Epithelial cell of prostate (primary cell): ENCODE measurements around the gene CRYBA4.

Experiments used
- DNase-seq: peaks from one replicate; pipeline ENCODE4 v3.0.0-alpha.2; 2011; ENCODE audit warnings: low read depth, low spot score
- H3K27ac ChIP-seq: fragments of 450-650 bp; 2 replicates; pipeline ENCODE4 v1.5.1; 2017; ENCODE audit warnings: mild to moderate bottlenecking

The CRYBA4 gene

DNA sequence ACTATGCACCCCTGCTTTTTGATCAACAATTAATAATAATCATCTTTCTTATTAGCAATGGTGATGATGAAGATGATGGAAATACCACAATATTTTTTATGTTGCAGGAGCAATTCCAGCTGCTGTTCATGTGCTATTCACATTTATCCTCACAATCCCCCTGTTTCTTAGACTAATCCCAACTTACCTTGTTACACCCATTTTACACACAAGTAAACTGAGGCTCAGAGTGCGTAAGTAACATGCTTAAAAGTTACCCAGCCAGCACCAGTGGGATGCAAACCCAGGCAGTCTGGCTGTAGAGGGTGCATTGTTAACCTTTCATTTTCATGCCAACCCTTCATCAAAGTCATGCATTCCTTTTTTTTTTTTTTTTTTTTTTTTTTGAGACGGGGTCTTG lies 1.6 kb upstream of the CRYBA4 start:
- no peak for DNase-seq
- no peak overlapping the region for H3K27ac ChIP-seq

DNA sequence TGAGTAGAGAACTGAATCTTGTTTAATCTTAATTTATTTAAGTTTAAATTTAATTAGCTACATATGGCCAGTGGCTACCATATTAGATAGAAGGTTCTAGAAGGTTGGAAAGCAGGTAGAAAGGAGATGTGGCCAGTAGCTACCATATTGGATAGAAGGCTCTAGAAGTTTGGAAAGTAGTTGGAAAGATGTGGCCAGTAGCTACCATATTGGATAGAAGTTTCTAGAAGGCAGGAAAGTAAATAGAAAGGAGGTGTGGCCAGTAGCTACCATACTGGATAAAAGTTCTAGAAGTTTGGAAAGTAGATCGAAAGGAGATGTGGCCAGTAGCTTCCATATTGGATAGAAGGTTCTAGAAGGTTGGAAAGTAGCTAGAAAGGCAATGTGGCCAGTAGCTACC lies 2.2 kb downstream of the CRYBA4 start:
- DNase-seq = no peak
- H3K27ac ChIP-seq = no peak overlapping the region

DNA sequence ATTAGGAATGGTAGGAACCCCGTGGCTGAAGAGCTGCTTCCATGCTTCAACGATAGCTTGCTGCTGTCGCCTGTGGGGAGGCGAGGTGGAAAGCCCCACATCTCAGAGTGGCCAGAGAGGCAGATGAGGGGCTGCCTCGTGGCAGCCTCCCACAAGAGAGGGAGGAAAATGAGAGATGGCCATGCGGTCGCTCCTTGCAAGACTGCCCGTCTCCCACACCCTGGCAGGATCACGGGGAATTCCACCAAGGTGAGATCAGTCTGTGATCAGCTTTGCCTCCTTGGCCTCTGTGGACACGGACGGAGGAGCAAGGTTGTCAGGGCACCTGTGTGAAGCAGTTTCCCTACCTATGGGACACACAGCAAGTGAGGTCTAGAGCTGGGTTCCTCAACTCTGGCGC lies 3.0 kb downstream of the CRYBA4 start:
- no peak for DNase-seq

DNA sequence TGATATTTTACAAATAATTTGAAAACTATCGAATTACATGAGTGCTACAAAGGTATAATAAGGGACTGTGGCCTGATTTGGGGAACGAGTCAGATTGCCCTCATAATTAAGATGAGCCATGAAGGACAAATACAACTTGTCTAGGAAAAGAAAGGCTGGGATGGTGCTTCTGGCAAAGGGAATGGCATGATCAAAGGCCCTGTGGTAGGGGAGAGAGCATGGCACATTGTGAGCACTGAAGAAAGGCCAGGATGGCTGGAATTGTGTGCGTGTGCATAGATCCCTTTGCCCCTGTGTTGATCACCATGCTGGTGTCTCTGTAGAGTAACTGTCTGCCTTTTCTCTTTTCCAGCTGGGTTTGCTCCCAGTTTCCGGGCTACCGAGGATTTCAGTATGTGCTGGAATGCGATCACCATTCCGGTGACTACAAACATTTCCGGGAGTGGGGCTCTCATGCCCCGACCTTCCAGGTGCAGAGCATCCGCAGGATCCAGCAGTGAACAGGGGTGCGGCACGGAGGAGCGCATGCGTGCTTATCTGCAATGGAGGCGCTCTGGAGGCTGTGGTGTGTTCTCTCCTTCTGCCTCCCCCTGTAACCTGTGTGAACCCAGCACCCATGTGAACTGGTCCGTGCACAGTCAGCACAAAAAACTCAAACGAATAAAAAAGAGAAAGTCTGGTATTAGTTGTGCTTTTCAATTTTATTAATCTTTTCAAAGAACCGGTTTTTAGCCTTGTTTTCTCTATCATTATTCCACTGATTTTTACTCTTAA lies 8.4 kb downstream of the CRYBA4 start:
- DNase-seq = no peak
- H3K27ac ChIP-seq = no peak overlapping the region

More for the DNA sequence above, 3.0 kb downstream of the CRYBA4 start:
- H3K27ac ChIP-seq = no peak overlapping the region

DNA sequence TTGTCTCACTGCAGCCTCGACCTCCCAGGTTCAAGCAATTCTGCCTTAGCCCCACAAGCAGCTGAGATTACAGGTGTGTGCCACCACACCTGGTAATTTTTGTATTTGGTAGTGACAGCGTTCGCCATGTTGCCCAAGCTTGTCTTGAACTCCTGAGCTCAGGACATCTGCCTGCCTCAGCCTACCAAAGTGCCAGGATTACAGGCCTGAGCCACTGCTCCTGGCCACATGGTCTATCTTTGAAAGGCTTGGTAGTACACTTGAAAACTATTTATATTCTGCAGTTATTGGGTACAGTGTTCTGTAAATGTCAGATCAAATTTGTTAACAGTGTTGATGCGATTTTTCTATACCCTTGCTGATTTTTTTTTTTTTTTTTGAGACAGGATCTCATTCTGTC lies 9.5 kb downstream of the CRYBA4 start:
- no peak overlapping the region for H3K27ac ChIP-seq
- no peak for DNase-seq

DNA sequence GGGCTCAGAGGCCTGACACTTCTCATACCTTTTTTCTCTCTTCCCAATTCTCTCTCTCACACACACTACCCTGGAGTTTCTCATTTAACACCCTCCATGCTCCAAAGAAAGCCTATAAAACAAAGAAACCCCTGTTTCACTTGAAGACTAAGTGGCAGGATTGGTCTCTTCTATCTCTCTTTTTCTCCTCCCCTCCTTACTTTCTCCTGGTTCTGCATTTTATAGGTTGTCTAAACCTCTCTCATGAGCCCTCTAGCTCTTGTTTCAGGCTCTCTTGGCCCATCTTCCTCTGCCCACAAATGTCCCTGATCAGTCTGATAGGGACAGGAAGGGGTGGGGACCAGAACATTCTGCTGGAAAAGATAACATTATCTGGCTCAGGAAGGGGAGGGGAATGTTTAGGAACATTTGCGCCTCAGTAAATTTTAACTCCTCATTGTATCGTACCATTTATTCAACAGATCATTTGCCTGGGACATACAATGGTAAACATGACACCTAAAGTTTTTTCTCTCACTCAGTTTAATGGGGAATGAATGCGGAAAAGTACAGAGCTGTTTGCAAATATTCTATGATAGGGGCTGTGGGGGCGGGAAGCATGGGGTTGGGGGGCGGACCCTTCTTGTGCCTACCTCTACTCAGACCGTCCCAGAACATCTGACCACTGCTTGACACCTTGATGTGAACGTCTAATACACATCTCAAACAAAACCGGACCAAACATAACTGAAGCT lies 10.8 kb downstream of the CRYBA4 start:
- no peak overlapping the region for H3K27ac ChIP-seq
- no peak for DNase-seq

DNA sequence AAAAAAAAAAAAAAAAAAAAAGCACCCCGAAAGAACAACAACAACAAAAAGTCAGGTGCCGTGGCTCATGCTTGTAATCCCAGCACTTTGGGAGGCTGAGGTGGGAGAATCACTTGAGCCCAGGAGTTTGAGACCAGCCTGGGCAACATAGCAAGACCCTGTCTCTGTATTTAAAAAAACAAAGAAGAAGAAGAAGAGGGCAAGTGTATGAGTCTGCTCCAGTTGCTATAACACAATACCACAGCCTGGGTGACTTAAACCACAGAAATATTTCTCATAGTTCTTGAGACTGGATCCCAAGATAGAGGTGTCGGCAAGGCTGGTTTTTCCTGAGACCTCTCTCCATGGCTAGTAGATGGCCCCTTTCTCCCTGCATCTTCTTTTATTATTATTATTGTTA lies 12.4 kb downstream of the CRYBA4 start:
- no peak overlapping the region for H3K27ac ChIP-seq
- DNase-seq = no peak

DNA sequence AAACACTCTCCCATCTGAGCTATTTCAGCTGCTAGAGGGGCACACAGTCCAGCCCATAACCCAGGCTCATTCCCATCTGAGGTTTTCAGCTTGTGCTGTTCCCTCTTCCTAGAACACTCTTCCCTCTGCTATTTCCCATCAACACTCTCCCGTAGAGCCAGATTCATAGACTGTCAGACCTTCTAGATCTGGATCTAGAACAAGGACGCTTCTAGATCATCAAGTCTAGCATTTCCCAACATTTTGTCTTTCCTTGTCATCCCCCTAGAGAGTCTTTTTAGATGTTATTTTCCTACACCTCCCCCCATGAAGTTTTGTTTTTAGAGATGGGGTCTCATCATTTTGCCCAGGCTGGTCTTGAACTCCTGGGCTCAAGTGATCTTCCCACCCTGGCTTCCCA lies 13.4 kb downstream of the CRYBA4 start:
- no peak for DNase-seq
- no peak overlapping the region for H3K27ac ChIP-seq

DNA sequence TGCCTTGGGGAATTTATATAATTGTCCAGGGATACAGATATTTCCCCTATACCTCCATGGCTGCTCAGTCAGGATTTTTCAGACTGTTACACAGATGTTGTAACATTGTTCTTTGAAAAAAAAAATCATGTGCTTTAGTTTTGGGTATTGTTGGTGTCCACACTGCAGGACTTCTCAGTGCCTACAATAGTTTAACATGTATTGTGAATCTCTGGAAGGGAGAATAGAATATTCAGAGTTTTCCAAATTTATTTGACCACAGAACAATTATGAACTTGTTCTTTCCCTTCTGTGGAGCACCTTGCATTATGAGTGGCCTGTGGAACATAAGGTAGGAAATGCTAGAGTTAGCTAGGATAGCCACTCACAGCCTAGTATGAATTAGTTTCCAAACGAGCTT lies 14.5 kb downstream of the CRYBA4 start:
- no peak overlapping the region for H3K27ac ChIP-seq

DNA sequence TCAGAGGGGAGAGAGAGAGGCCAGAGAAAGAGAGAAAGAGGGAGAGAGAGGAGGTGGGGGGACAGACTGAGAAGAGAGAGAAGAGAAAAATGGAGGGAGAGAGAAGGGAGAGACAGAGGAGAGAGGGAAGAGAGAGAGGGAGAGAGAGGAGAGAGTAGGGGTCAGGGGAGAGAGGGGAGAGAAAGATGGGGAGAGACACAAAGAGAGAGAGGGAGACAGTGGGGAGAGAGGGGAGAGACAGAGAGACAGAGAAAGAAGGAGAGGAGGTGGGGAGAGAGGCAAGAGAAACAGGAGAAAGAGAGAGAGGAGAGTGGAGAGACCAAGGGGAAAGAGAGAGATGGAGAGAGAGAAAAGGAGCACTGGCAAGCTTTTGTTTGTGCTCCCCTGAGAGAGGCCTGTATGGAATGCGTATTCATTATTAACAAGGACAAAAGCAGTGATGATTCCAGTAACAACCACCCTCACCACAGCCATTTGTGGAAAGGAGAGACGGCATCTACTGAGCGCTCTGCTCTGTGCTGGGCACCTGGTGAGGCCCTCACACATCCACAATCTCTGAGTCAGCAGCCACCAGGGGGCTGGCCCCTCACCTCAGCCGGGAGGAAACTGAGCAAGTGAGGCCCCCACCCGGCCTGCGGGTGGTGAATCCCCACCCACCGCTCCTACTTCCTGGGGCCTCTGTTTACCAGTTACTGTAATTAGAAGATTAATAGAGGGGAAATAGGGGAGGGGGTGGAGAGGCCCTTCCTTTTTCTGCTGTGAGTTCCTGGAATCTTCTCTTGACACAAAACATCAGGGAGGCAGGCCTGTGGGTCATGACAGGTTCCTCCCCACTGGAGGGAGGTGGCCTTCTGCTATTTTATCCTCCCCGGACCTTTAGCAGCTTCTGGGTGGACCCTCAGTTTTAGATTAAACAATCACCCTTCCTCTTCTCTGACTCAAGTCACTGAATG lies 21.0 kb downstream of the CRYBA4 start:
- DNase-seq = no peak
- no peak overlapping the region for H3K27ac ChIP-seq

More for the DNA sequence above, 14.5 kb downstream of the CRYBA4 start:
- no peak for DNase-seq

DNA sequence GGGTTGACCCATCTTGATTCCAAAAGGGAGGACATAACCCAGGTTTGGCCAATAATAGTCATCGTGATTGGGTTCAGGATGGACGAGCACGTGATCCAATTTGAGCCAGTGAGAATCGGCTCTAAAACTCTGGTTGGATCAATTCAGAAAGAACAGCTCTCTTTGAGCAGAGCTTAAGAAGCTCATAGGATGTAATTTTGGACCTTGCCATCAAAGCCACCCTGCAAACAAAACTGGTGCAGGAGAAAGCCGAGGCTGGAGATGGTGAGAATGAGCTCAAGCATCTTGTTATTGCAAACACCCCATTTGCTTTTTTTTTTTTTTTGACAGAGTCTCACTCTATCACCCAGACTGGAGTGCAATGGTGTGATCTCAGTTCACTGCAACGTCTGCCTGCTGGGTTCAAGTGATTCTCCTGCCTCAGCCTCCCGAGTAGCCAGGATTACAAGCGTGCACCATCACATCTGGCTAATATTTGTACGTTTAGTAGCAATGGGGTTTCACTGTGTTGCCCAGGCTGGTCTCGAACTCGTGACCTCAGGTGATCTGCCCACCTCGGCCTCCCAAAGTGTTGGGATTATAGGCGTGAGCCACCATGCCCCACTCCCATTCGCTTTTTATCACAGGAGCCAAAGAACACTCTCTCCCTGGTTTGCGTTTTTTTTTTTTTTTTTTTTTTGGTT lies 21.8 kb downstream of the CRYBA4 start:
- no peak for DNase-seq
- H3K27ac ChIP-seq = no peak overlapping the region

DNA sequence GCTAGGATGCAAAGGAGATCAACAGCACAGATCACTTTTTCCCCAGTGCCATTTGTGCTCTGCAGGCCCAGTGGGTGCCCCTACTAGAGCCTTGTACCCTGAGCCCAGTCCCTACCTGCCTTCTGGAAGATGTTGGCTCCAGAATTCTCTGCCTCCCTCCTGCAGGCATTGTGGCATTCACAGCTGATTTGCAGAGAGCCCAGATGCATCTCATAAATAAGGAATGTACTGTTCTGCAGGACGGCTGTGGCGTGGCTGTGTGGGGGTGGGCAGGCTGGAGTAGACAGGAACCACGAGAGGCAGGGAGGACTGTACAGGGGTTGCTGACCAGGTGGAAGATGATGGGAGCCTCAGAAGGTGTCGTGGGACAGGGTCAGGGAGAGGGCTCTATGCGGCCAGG lies 24.4 kb downstream of the CRYBA4 start:
- no peak overlapping the region for H3K27ac ChIP-seq
- no peak for DNase-seq

DNA sequence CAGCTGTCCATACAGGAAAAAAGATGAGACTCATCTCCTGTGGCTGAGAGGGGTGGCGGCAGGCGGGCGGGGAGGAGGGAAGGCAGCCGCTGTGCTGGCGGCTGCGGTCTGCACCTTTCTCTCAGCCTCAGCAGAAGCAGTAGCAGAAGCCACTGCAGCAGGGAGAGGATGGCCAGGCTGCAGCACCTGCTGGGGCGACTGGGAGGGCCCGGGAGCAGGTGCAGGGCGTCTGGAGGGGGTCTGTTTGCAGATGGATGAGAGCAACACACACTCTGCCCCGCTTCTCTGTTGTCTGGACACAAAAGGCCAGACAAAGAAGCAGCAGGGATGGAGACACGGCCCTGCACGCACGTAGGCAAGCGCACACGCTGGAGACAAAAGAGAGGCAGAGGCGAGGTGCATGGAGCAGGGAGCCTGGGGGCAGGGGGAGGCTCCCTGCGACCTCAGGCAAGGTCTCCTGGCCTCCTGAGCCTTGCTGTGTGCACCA lies 26.3 kb downstream of the CRYBA4 start:
- no peak for DNase-seq

DNA sequence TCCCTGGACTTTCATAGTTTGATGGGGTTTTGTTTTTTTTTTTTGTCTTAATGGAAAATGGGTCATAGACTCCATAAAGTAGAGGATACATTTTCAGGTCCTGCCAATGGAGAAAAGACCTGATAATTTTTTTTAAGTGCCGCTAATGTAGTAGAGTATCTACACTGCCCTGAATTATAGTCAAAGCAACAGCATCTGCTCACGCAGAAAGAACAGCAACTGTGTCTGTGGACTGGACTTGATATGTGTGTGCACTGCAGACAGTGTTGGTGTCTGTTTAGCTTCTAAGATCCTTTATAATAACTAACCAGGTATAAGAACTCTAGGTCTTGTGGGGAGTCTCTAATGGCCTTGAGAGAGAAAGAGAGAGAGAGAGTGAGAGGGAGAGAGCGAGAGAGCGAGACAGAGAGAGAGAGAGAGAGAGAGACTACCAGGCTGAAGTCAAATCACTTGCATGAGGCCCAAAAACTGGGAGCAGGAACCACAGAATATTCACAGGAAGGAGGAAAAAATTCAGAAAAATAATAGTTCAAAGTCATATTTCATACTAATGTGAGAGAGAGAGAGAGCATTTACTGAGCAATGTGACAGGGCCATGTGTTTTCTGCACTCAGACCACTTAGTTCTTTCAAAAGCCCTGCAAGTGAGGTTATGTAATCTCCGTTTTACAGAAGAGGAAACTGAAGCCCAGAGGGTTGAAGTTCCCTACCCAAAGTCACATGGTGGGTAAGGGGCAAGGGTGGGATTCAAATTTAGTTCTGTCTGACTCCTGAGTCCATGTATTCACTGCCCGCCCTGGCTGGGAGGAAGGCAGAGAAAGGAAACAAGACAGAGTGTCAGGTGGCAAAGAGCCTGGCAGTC lies 27.0 kb downstream of the CRYBA4 start:
- no peak overlapping the region for H3K27ac ChIP-seq
- no peak for DNase-seq

More for the DNA sequence above, 26.3 kb downstream of the CRYBA4 start:
- no peak overlapping the region for H3K27ac ChIP-seq

DNA sequence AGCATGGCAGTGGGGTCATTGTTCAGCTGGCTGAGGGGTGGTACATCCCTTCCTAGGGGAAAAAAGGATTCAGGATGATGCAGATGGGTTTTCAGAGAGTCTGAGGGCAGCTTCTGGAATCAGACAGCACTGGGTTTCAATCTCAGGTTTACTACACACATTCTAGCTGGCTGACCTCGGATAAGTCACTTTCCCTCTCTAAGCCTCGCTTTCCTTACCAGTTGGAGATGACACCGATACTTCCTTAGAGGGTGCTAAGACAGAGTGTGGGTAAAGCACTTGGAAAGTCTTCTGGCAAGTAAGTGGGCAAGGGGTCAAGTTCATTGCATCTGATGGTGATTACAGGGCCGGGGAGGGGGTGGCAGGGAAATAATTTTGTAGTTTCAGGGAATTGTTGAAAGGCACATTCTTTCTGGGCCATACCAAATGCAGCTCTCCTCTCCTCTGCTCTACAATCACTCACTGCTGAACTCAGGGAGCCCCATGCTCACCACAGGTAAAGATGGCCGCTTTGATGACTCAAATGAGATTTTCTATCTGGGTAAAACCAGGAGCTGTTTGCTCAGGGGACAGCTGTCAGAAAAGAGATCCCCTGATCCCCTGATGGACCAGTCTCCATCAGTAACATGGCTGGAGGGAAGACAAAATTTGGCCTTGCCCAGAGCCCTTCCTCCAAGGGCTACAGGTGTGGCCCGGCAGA lies 29.1 kb downstream of the CRYBA4 start:
- DNase-seq = no peak
- no peak overlapping the region for H3K27ac ChIP-seq

DNA sequence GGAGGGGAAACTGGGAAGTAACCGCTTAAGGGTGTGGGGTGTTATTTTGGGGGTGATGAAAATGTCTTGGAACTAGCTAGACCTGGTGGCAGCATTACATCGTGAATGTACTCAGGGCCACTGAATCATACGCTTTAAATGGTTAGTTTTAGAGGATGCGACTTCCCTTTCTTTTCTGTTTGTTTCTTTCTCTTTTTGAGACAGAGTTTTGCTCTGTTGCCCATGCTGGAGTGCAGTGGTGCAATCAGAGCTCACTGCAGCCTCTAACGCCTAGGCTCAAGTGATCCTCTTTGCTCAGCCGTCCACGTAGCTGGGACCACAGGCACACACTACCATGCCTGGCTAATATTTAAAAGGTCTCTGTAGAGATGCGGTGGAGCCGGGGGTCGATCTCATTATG lies 30.1 kb downstream of the CRYBA4 start:
- no peak for DNase-seq

DNA sequence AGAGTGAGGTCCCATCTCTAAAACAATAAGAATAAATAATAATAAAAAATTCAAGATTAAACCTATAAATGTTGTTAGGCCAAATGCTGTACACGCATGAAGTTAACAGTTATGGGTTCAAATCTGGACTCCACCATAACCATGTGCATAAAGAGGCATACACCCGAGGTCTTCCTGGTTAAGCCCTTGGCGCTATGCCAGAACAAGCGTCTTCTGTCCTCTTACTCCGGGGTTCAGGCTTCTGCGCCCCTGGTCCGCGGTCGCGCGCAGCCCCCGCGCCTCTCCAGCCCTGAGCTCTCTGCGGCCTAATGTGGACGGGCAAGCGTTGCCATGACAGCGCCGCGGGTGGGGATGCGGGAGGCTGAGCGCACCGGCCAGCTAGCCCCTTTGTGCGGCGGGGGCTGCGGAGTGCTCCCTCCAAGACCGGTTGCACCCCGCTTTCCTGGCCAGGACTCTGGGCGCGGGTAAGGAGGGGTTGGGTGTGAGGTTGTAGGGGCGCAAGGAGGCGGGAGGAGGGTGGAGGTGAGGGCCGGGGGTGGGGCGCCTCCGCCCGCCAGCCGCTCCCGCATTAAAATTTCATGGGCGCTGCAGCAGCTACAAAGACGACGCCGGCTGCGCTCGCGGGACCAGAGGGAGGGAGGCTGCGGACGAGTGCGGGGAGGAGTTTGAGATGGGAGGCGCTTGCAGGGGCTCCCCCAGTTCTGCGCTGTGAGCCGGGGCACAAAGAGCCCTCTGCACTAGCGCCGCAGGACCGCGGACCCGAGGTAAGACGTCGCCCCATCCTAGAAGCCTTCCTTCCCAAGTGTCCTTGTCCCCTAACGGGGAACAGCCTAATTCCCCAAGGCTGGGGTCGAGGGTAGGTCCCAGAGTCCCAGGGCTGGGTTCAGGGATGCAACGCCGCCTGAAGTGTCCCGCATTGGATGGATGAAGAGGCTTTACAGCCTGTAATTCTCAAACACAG lies 35.4 kb downstream of the CRYBA4 start, which contains the start of gene MIAT:
MIAT (plus strand) TSS at position 698 of the 961 bp plus-strand sequence.
- no peak for DNase-seq

More for the DNA sequence above, 30.1 kb downstream of the CRYBA4 start:
- H3K27ac ChIP-seq = no peak overlapping the region

More for the DNA sequence above, 35.4 kb downstream of the CRYBA4 start, which contains the start of gene MIAT:
- no peak within 1 kb of the TSS for H3K27ac ChIP-seq
